Measurements from ENCODE around the gene MDFIC.

The MDFIC gene

GRCh38 chr7:114932991-114933390 lies 11.1 kb downstream of the MDFIC start:
- in situ Hi-C loops (cut with MboI; ENCODE audit: low sequenced_read_pairs), result no loop called here
- DNase-seq (ENCODE audit: low spot score in 2 of 2), result no peak
- H3K4me1 ChIP-seq, result no peaks in the 10 kb centered on the region; the same call in 1 of the 2 replicates
- H3K4me3 ChIP-seq, result no peak overlapping the region
- no peaks in the 10 kb centered on the region for H3K36me3 ChIP-seq (replicated peaks)
- H3K9me3 ChIP-seq, result no peaks in the 10 kb centered on the region
- H3K27me3 ChIP-seq (ENCODE audit: low read depth), result no peaks in the 10 kb centered on the region

DNA sequence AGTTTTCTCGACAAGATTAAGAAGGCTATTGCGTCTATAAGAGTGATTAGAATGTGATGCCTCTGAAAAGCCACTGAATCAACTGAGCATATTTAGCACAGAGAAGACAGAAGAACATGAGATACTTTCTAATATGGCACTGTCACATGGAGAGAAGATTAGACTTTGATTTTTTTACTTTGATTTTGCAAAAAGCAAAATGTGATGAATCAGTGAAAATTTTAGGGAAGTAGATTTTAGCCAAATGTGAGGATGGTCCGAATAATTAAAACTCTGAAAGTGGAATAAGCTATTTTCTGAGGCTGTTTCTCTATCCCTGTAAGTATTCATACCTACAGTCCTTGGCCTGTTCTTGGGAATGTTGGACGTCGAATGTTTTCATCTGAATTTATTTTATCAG lies 11.8 kb downstream of the MDFIC start:
- Histone ChIP-seq H3K27me3 (ENCODE audit: low read depth) (no peaks in the 10 kb centered on the region), H3K9me3 (no peaks in the 10 kb centered on the region), H3K36me3 (replicated peaks) (no peaks in the 10 kb centered on the region), H3K4me3 (no peak overlapping the region), H3K4me1 (no peaks in the 10 kb centered on the region; the same call in 1 of the 2 replicates)
- no peak for DNase-seq (ENCODE audit: low spot score in 2 of 2)
- in situ Hi-C loops (cut with MboI; ENCODE audit: low sequenced_read_pairs), result no loop called here

DNA sequence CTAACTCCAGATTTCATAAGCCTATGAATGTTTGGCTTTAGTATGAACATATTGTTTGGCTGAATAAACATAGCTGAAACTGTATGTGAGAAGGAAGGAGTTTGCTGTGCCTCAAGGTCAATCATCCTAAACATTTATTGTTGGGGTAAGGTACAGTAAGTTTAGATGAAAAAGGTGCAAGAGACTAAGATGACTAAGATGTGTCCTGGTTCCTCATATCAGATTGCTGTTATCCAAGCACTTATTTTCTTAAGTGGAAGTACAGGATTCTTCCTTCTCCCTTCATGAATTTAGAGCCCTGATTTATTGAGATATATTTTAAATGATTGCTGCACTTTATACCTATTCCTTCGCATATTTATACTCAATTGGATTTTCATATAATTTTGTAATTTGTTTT lies 12.2 kb downstream of the MDFIC start:
- Histone ChIP-seq H3K4me3 (no peak overlapping the region), H3K36me3 (replicated peaks) (no peaks in the 10 kb centered on the region), H3K9me3 (no peaks in the 10 kb centered on the region), H3K4me1 (no peaks in the 10 kb centered on the region; the same call in 1 of the 2 replicates), H3K27me3 (ENCODE audit: low read depth) (no peaks in the 10 kb centered on the region)
- in situ Hi-C loops (cut with MboI; ENCODE audit: low sequenced_read_pairs), result no loop called here
- DNase-seq (ENCODE audit: low spot score in 2 of 2), result no peak

DNA sequence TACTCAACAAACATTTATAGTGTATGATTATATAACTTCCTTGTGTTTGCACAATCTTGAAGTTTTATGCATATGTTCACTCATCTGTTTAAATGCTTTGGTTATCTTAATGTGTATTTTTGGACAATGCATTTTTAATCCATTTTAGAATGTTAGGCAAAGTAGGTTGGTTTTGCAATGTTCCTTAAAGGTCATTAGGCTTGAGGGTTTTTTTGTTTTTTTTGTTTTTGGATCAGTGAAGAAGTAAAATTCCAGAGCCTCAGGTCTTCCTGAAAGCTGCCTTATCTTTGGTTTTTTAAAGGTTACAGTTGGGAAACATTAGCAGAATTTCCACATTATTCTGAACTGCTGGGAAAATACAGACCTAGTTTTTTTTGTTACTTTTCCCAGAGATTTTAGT lies 12.8 kb downstream of the MDFIC start:
- in situ Hi-C loops (cut with MboI; ENCODE audit: low sequenced_read_pairs), result no loop called here
- Histone ChIP-seq H3K27me3 (ENCODE audit: low read depth) (no peaks in the 10 kb centered on the region), H3K9me3 (no peaks in the 10 kb centered on the region), H3K4me3 (no peak overlapping the region), H3K4me1 (no peaks in the 10 kb centered on the region; the same call in 1 of the 2 replicates), H3K36me3 (replicated peaks) (no peaks in the 10 kb centered on the region)
- DNase-seq (ENCODE audit: low spot score in 2 of 2), result no peak

GRCh38 chr7:114936471-114936870 lies 14.6 kb downstream of the MDFIC start:
- Histone ChIP-seq H3K4me3 (no peak overlapping the region), H3K4me1 (no peaks in the 10 kb centered on the region; the same call in 1 of the 2 replicates), H3K36me3 (replicated peaks) (no peaks in the 10 kb centered on the region), H3K9me3 (no peaks in the 10 kb centered on the region), H3K27me3 (ENCODE audit: low read depth) (no peaks in the 10 kb centered on the region)
- DNase-seq (ENCODE audit: low spot score in 2 of 2), result no peak
- in situ Hi-C loops (cut with MboI; ENCODE audit: low sequenced_read_pairs), result no loop called here

DNA sequence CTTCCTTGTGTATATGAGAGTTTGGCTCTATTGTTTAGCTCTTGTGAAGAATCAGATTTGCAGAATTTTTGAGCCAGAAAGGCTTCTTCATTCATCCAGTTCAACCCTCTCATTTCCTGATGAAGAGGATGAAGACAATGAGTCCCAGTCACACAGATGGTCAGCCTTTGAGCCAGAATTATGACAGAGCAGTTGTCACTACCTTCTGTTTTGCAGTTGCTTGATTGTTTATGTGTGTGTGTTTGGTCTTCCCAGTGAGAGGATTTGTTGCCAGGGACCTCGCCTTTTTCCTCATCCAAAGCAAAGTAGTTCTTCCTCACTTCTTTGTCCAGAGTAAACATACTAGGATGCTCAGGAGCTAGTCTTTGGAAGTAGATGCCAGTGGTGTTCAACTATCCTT lies 15.6 kb downstream of the MDFIC start:
- no peaks in the 10 kb centered on the region for H3K27me3 ChIP-seq (ENCODE audit: low read depth)
- in situ Hi-C loops (cut with MboI; ENCODE audit: low sequenced_read_pairs), result no loop called here
- no peak overlapping the region for H3K4me3 ChIP-seq
- no peaks in the 10 kb centered on the region for H3K36me3 ChIP-seq (replicated peaks)
- no peak for DNase-seq (ENCODE audit: low spot score in 2 of 2)
- no peaks in the 10 kb centered on the region; the same call in 1 of the 2 replicates for H3K4me1 ChIP-seq
- H3K9me3 ChIP-seq, result no peaks in the 10 kb centered on the region

GRCh38 chr7:114938785-114939184 lies 16.9 kb downstream of the MDFIC start:
- DNase-seq (ENCODE audit: low spot score in 2 of 2), result no peak
- no peaks in the 10 kb centered on the region for H3K9me3 ChIP-seq
- no peaks in the 10 kb centered on the region for H3K36me3 ChIP-seq (replicated peaks)
- no peaks in the 10 kb centered on the region for H3K4me1 ChIP-seq
- H3K27me3 ChIP-seq (ENCODE audit: low read depth), result no peaks in the 10 kb centered on the region
- in situ Hi-C loops (cut with MboI; ENCODE audit: low sequenced_read_pairs), result no loop called here
- no peak overlapping the region for H3K4me3 ChIP-seq

- Histone ChIP-seq H3K27me3 (ENCODE audit: low read depth) (no peaks in the 10 kb centered on the region), H3K4me1 (no peaks in the 10 kb centered on the region), H3K9me3 (no peaks in the 10 kb centered on the region), H3K4me3 (no peak overlapping the region), H3K36me3 (replicated peaks) (no peaks in the 10 kb centered on the region)
- DNase-seq (ENCODE audit: low spot score in 2 of 2), result no peak
- in situ Hi-C loops (cut with MboI; ENCODE audit: low sequenced_read_pairs), result no loop called here
Measured at GRCh38 chr7:114939484-114940097, 17.7 kb downstream of the MDFIC start.

DNA sequence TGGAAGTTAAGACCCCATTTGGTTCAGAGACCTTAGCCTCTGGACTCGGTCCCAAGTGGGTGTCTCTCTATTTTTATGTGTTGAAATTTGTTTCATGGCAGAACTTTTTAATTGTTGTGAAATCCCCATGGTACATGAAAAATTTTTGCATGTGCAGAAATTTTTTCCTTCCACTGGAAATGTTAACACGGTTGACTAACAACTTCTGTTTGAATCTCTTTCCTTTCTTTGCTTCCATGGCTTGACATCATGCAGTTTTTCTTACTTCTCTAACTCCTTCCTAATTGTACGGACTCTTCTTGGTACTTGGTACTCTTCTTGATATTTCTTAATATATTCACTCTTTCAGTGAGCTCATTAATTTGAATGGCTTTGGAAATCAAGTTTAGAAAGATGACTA lies 18.3 kb downstream of the MDFIC start:
- in situ Hi-C loops (cut with MboI; ENCODE audit: low sequenced_read_pairs), result no loop called here
- H3K27me3 ChIP-seq (ENCODE audit: low read depth), result no peaks in the 10 kb centered on the region
- H3K4me3 ChIP-seq, result no peak overlapping the region
- H3K4me1 ChIP-seq, result no peaks in the 10 kb centered on the region
- no peak for DNase-seq (ENCODE audit: low spot score in 2 of 2)
- H3K36me3 ChIP-seq (replicated peaks), result no peaks in the 10 kb centered on the region
- H3K9me3 ChIP-seq, result no peaks in the 10 kb centered on the region

- H3K27me3 ChIP-seq (ENCODE audit: low read depth), result no peaks in the 10 kb centered on the region
- no peaks in the 10 kb centered on the region for H3K36me3 ChIP-seq (replicated peaks)
- no peaks in the 10 kb centered on the region for H3K9me3 ChIP-seq
- H3K4me1 ChIP-seq, result no peaks in the 10 kb centered on the region
- H3K4me3 ChIP-seq, result no peak overlapping the region
- in situ Hi-C loops (cut with MboI; ENCODE audit: low sequenced_read_pairs), result no loop called here
- no peak for DNase-seq (ENCODE audit: low spot score in 2 of 2)
Measured at GRCh38 chr7:114941692-114942091, 19.8 kb downstream of the MDFIC start.

DNA sequence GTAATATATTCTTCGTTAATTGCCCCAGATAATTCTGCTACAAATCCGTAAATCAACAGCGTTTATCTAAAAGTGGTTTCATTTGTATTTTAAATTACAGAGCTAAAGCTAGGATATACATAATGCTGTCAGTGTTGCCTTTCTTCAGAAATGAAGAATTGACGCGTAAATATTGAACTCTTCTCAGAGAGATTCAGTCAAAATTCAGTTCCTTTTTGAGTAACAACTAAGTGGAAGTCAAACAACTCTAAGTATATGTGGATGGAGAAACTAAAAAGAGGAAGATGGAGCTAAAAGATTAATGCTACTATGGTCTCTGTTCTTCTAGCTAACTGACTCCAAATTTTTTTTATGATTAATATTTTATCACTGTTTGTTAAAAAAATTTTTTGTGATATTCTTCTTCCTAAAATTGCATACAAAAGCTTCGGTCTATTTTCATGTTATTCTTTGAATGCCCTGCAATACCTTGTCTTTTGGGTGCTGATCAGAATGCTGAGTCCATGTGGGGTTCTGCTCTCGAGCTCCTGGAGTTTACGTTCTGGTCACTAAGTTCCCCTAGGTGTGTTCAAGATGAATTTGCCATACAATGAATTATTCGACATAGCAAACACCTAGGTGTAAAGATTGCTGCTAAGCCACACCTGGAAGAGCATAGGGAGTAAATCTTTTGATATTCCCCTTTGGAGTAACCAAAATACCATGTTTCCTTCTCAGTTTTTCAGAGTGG lies 20.7 kb downstream of the MDFIC start:
- H3K4me3 ChIP-seq, result no peak overlapping the region
- H3K36me3 ChIP-seq (replicated peaks), result no peaks in the 10 kb centered on the region
- no peak for DNase-seq (ENCODE audit: low spot score in 2 of 2)
- in situ Hi-C loops (cut with MboI; ENCODE audit: low sequenced_read_pairs), result no loop called here
- no peaks in the 10 kb centered on the region for H3K4me1 ChIP-seq
- H3K9me3 ChIP-seq, result no peaks in the 10 kb centered on the region
- H3K27me3 ChIP-seq (ENCODE audit: low read depth), result no peaks in the 10 kb centered on the region

DNA sequence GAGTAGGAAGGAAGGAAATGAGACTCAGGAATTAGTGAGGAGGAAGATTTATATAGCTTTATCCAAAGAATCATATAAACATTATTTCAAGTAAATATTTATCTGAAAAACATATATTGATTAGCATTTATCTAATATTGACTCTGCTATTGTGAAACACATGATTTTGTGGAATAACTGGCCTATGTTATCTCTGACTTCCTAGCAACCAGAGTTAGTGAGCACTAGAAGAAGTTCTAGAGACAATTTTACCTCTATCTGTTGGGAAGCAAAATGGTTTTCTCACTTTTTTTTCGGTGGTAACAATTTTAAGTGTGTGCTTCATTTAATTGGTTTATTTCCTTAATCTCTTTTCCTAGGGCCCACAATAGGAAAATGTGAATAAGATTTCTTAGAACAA lies 21.6 kb downstream of the MDFIC start:
- H3K27me3 ChIP-seq (ENCODE audit: low read depth), result no peaks in the 10 kb centered on the region
- H3K4me1 ChIP-seq, result no peaks in the 10 kb centered on the region
- DNase-seq (ENCODE audit: low spot score in 2 of 2), result no peak
- no peak overlapping the region for H3K4me3 ChIP-seq
- no peaks in the 10 kb centered on the region for H3K9me3 ChIP-seq
- in situ Hi-C loops (cut with MboI; ENCODE audit: low sequenced_read_pairs), result no loop called here
- H3K36me3 ChIP-seq (replicated peaks), result no peaks in the 10 kb centered on the region

DNA sequence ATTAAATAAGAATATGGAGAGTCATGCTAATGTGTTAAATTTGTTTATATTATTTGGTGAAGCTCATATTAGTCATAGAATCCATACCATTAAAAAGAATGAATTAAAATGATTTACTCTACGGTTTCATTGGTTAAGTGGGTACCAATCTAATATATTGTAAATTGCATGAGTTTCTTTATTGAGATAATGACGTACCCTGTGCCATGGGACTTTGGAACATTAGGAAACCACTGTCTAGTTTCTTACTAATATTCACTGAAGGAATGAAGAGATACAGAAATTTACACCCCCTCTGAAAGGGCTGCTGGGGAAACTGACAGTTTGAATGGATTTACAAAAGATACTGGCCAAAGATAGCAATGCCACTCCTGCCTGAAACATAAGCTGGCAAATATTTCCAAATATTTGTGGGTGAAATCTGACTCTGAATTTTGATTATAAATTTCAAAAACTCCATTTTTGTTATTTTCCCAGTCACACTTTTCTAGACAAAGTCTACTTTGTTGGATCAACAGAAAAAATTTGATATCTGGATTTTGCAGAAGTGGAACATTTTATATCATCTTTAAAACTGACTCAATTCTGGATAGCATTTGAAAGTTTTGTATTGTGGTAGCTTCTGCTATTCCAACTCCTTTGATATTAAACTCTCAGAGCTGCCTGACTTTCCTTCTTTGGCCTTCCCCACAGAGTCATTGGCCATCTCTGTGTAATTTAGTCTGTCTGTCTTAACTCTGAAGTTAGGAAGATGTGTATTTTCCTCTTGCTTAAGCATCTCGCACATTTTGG lies 22.3 kb downstream of the MDFIC start:
- Histone ChIP-seq H3K27me3 (ENCODE audit: low read depth) (no peaks in the 10 kb centered on the region), H3K4me1 (no peaks in the 10 kb centered on the region), H3K36me3 (replicated peaks) (no peaks in the 10 kb centered on the region), H3K9me3 (no peaks in the 10 kb centered on the region), H3K4me3 (no peak overlapping the region)
- DNase-seq (ENCODE audit: low spot score in 2 of 2), result no peak
- in situ Hi-C loops (cut with MboI; ENCODE audit: low sequenced_read_pairs), result no loop called here

All from HAP-1 (cell line).